ENCODE data around the gene PTPRQ.

PTPRQ gene

DNA sequence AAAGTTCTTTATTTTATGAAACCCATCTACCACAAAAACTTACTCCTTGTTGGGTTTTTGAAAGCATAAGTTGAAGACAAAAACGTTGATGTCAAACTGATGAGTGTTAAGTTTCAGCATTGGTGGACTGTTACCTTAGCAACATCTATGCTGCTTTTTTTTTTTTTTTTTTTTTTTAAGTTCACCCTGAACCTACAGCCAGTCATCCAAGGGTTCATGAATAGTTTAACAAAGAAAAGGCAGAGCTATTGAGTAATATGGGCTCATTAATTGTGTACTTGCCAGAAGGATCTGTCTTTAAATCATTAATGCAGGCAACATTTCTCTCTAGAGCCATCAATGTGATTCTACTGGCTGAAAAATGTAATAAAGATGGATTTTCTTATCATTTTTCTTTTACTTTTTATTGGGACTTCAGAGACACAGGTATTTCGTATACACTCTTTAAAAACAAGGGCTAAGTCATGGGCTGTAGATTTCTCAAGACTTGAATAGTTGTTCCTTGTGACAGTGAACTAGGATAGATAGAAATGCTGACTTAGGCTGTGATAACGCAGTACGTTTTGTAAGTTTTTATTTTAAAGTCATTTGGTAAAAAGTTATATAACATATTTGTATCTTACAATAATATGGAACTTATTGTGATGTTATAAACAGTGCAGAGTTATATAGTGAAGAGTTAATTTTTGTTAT is at the start of gene PTPRQ:
Gene PTPRQ, plus strand, starts transcription at position 262 of the 693 bp plus-strand sequence. Its CDS starts 111 bp downstream, at position 373.
- no peak within 1 kb of the TSS for H3K27ac Mint-ChIP-seq
- H3K36me3 Mint-ChIP-seq (ENCODE audit: low read depth) = no peaks in the 10 kb centered on the region
- H3K9me3 Mint-ChIP-seq = peaks cover 14% of the 10 kb centered on the region
- no peak within 1 kb of the TSS for H3K4me3 Mint-ChIP-seq
- no peaks in the 10 kb centered on the region for H3K4me1 Mint-ChIP-seq (ENCODE audit: low read depth)
- no peaks in the 10 kb centered on the region for H3K27me3 Mint-ChIP-seq (ENCODE audit: low read depth)
- DNase-seq (ENCODE audit: low spot score) = no peak

GRCh38 chr12:80400571-80400991 is 43.5 kb upstream of the PTPRQ start:
- Mint-ChIP-seq H3K4me3 (no peak overlapping the region), H3K9me3 (no peaks in the 10 kb centered on the region)
- DNase-seq (ENCODE audit: low spot score) = no peak

DNA sequence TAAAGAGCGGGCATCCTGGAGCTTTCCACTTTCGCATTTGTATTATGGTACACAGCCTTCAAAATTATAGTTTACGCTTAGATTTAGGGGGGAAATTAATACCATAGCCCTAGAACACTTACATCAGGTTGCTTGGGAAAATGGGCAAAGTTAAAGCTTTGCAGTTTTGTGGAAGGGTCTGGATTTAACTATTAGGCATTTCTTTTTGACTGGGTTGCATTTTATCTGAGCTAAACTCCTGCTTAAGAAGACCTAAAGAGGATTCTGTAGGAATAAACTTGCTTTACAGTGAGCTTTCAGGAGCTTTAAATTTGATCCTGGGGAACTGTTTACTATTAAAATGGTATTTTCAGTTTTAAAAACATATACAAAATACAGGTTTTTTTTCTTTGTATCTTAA is 42.8 kb upstream of the PTPRQ start:
- Mint-ChIP-seq H3K4me1 (ENCODE audit: low read depth) (no peaks in the 10 kb centered on the region), H3K27me3 (ENCODE audit: low read depth) (peaks cover 6% of the 10 kb centered on the region)
- no peak for DNase-seq (ENCODE audit: low spot score)

More at GRCh38 chr12:80400571-80400991, 43.5 kb upstream of the PTPRQ start:
- peaks cover 6% of the 10 kb centered on the region for H3K27me3 Mint-ChIP-seq (ENCODE audit: low read depth)
- H3K4me1 Mint-ChIP-seq (ENCODE audit: low read depth) = no peaks in the 10 kb centered on the region
- no peaks in the 10 kb centered on the region for H3K36me3 Mint-ChIP-seq (ENCODE audit: low read depth)
- no peak overlapping the region for H3K27ac Mint-ChIP-seq

GRCh38 chr12:80404629-80405028 is 39.4 kb upstream of the PTPRQ start:
- Mint-ChIP-seq H3K27ac (no peak overlapping the region), H3K27me3 (ENCODE audit: low read depth) (peaks cover 6% of the 10 kb centered on the region), H3K36me3 (ENCODE audit: low read depth) (no peaks in the 10 kb centered on the region), H3K4me3 (no peak overlapping the region), H3K4me1 (ENCODE audit: low read depth) (no peaks in the 10 kb centered on the region), H3K9me3 (no peaks in the 10 kb centered on the region)
- no peak for DNase-seq (ENCODE audit: low spot score)

More for the DNA sequence above, 42.8 kb upstream of the PTPRQ start:
- Mint-ChIP-seq H3K36me3 (ENCODE audit: low read depth) (no peaks in the 10 kb centered on the region), H3K4me3 (no peak overlapping the region), H3K27ac (no peak overlapping the region), H3K9me3 (no peaks in the 10 kb centered on the region)

- H3K27me3 Mint-ChIP-seq (ENCODE audit: low read depth) = no peaks in the 10 kb centered on the region
- H3K27ac Mint-ChIP-seq = no peak overlapping the region
- no peak overlapping the region for H3K4me3 Mint-ChIP-seq
- H3K4me1 Mint-ChIP-seq (ENCODE audit: low read depth) = no peaks in the 10 kb centered on the region
- H3K36me3 Mint-ChIP-seq (ENCODE audit: low read depth) = no peaks in the 10 kb centered on the region
- H3K9me3 Mint-ChIP-seq = no peaks in the 10 kb centered on the region
- no peak for DNase-seq (ENCODE audit: low spot score)
Observed at GRCh38 chr12:80406253-80406652, 37.8 kb upstream of the PTPRQ start.

DNA sequence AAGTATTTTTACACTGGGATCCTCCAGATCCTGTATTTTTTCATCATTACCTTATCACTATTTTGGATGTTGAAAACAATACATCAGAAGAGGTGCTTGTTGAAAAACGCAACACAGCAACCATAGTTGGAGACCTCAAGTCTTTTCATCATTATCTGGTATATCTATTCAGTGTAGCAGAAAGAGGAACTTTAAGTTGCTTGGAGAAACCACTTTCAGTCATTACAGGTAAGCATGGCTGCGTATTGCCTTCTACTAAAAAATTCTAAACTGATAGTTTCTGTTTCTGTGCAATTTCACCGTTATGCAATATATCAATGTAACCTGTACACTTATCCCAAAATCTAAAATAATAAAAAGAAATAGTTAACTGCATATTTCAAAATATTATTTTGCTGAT is 32.2 kb upstream of the PTPRQ start:
- H3K36me3 Mint-ChIP-seq (ENCODE audit: low read depth) = no peaks in the 10 kb centered on the region
- H3K27me3 Mint-ChIP-seq (ENCODE audit: low read depth) = no peaks in the 10 kb centered on the region
- no peak overlapping the region for H3K4me3 Mint-ChIP-seq
- DNase-seq (ENCODE audit: low spot score) = no peak
- H3K9me3 Mint-ChIP-seq = no peaks in the 10 kb centered on the region
- H3K27ac Mint-ChIP-seq = no peak overlapping the region
- no peaks in the 10 kb centered on the region for H3K4me1 Mint-ChIP-seq (ENCODE audit: low read depth)

DNA sequence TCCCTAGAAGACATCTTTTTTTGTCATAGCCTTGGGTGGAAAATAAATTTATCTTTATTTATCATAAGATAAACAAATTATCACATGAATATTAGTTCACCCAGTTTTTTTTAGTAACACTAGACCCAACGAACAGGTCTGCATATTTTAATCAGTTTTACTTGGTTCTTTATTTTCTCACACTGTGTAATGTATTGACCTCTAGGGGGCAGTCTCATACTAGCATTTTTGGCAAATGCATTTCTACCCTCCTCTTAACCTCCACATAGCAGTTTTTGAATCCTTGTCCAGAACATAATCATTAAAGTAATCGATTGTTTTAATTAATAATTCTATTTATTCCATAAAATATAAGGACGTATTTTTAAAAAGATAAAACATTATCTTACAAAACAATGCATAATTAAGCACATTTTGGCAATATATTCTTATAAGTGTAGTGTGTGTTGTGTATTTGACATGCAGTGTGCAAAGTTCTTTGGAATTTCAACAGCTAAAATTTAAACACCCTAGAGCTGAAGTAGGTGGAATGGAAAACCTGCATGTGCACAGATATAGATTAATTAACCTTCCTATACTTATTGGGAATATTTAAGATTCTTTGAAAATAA is 31.6 kb upstream of the PTPRQ start:
- no peak overlapping the region for H3K4me3 Mint-ChIP-seq
- no peaks in the 10 kb centered on the region for H3K9me3 Mint-ChIP-seq

DNA sequence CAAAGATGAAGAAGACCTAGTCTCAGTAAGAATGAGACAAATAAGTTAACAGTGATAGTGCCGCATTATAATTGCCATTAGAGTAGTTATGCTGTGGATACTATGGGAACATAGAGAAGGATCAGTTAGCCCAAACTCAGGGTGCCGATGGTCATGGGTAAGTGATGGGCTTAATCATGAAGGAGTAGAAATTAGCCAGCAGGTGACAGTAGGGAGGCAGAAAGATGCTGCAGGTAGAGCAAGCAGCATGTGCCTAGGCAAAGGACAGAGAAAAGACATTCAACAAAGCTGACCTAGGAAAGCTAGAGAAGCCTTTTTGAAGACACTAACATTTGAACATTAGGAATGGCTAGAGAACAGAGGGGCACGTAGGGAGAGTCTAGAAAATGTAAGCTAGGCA is 30.6 kb upstream of the PTPRQ start:
- Mint-ChIP-seq H3K27me3 (ENCODE audit: low read depth) (no peaks in the 10 kb centered on the region), H3K27ac (no peak overlapping the region), H3K4me3 (no peak overlapping the region), H3K36me3 (ENCODE audit: low read depth) (no peaks in the 10 kb centered on the region), H3K4me1 (ENCODE audit: low read depth) (no peaks in the 10 kb centered on the region), H3K9me3 (no peaks in the 10 kb centered on the region)
- DNase-seq (ENCODE audit: low spot score) = no peak

More for the DNA sequence above, 31.6 kb upstream of the PTPRQ start:
- DNase-seq (ENCODE audit: low spot score) = no peak
- no peaks in the 10 kb centered on the region for H3K36me3 Mint-ChIP-seq (ENCODE audit: low read depth)
- no peaks in the 10 kb centered on the region for H3K27me3 Mint-ChIP-seq (ENCODE audit: low read depth)
- no peaks in the 10 kb centered on the region for H3K4me1 Mint-ChIP-seq (ENCODE audit: low read depth)
- no peak overlapping the region for H3K27ac Mint-ChIP-seq

DNA sequence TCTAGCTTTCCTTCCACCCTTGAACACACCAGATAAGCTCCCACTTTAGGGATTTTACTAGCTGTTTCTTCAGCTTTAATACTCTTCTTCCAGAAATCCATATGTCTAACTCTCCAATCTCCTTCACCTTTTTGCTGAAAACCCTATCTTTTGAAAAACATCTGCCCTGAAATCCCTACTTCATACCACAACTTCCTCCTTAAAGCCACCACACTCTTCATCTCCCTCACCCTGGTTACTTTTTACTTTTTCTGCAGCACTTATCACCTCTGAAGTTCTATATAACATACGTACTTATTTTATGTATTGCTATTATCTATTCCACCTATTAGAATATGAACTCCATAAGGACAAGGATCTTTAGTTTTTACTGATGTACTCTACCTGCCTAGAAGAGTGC is 28.6 kb upstream of the PTPRQ start:
- H3K27me3 Mint-ChIP-seq (ENCODE audit: low read depth) = no peaks in the 10 kb centered on the region
- no peak for DNase-seq (ENCODE audit: low spot score)
- H3K36me3 Mint-ChIP-seq (ENCODE audit: low read depth) = no peaks in the 10 kb centered on the region
- no peaks in the 10 kb centered on the region for H3K9me3 Mint-ChIP-seq
- H3K27ac Mint-ChIP-seq = no peak overlapping the region
- H3K4me1 Mint-ChIP-seq (ENCODE audit: low read depth) = no peaks in the 10 kb centered on the region
- no peak overlapping the region for H3K4me3 Mint-ChIP-seq

DNA sequence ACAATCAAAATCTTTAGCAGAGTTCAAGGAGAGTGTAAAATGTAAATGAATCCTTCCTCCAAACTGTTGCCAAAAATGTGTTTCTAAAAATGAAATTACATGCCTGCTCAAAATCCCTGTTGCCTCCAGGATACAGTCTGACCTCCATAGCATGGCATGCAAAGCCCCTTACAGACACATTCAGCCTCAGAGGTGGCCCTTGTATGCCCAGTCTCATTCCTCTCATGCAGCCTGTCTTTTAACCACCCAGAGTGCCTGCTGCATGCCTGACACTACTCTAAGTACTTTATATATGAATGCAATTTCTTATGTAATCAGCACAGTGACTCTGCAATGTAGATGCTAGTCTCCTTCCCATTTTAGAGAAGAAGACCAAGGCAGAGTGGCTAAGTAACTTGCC is 24.4 kb upstream of the PTPRQ start:
- no peaks in the 10 kb centered on the region for H3K27me3 Mint-ChIP-seq (ENCODE audit: low read depth)
- DNase-seq (ENCODE audit: low spot score) = no peak
- no peaks in the 10 kb centered on the region for H3K36me3 Mint-ChIP-seq (ENCODE audit: low read depth)
- H3K4me3 Mint-ChIP-seq = no peak overlapping the region
- H3K27ac Mint-ChIP-seq = no peak overlapping the region
- H3K9me3 Mint-ChIP-seq = no peaks in the 10 kb centered on the region
- no peaks in the 10 kb centered on the region for H3K4me1 Mint-ChIP-seq (ENCODE audit: low read depth)

GRCh38 chr12:80420075-80420474 is 24.0 kb upstream of the PTPRQ start:
- Mint-ChIP-seq H3K4me1 (ENCODE audit: low read depth) (no peaks in the 10 kb centered on the region), H3K4me3 (no peak overlapping the region), H3K9me3 (no peaks in the 10 kb centered on the region), H3K27me3 (ENCODE audit: low read depth) (no peaks in the 10 kb centered on the region), H3K36me3 (ENCODE audit: low read depth) (no peaks in the 10 kb centered on the region), H3K27ac (no peak overlapping the region)
- DNase-seq (ENCODE audit: low spot score) = no peak

DNA sequence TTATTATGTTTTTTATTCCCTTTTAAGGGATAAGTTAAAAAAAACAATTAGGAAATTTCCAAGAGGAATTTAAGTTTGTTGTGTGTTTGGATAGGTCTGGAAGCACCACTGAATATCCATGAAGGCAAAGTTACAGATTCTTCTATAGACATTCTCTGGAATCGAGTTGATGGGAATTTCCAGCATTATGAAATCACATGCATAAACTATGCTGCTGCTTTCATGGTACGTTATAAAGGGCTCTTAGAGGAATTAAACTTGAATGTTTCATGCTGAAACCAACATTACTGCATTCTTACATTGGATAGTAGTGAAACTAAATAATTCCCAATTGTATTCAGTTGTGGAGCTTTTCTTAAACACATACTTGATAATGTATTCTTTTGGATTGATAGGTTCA is 21.5 kb upstream of the PTPRQ start:
- Mint-ChIP-seq H3K27ac (no peak overlapping the region), H3K4me1 (ENCODE audit: low read depth) (no peaks in the 10 kb centered on the region), H3K9me3 (no peaks in the 10 kb centered on the region), H3K4me3 (no peak overlapping the region), H3K36me3 (ENCODE audit: low read depth) (no peaks in the 10 kb centered on the region), H3K27me3 (ENCODE audit: low read depth) (no peaks in the 10 kb centered on the region)
- DNase-seq (ENCODE audit: low spot score) = no peak

DNA sequence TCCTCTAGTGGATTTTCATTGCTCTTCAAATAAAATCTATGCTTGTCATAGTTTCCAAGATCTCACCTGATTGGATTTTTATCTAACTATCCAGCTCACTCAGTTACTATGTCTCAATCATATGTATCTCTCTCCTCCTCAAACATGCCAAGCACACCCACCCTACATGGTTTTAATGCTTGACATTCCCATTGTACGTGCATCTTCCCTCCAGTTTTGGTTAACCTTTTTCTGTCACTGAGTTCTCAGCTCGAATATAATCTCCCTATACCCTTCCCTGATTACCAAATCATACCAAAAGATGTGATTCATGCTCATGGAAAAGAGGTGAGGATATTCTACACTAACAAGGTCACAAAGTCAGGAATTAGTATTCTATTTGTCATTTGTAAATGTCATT is 12.0 kb upstream of the PTPRQ start:
- Mint-ChIP-seq H3K4me3 (no peak overlapping the region), H3K27ac (no peak overlapping the region), H3K36me3 (ENCODE audit: low read depth) (no peaks in the 10 kb centered on the region), H3K4me1 (ENCODE audit: low read depth) (no peaks in the 10 kb centered on the region), H3K27me3 (ENCODE audit: low read depth) (no peaks in the 10 kb centered on the region), H3K9me3 (no peaks in the 10 kb centered on the region)
- no peak for DNase-seq (ENCODE audit: low spot score)

DNA sequence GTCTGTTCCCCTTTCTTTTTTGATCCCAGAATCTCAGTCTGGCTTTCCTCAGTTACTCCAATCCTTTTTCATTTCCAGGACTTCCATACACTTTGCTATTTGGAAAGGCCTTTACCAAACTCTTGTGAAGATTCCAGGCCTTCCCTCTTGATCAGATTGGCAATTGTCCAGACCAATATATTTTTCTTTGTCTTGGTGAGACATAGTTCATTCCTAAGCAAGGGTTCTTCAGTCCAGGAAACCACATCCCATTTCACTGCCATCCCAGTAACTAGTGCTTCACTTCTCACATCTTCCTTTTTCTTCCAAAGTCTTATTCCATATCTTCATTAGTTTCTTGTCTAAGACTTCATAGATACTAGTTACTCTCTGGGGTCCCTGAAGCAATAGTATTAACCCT is 2.1 kb upstream of the PTPRQ start:
- no peaks in the 10 kb centered on the region for H3K36me3 Mint-ChIP-seq (ENCODE audit: low read depth)
- peaks cover 5% of the 10 kb centered on the region for H3K9me3 Mint-ChIP-seq
- no peak overlapping the region for H3K4me3 Mint-ChIP-seq
- no peak overlapping the region for H3K27ac Mint-ChIP-seq
- no peak for DNase-seq (ENCODE audit: low spot score)
- H3K27me3 Mint-ChIP-seq (ENCODE audit: low read depth) = no peaks in the 10 kb centered on the region
- H3K4me1 Mint-ChIP-seq (ENCODE audit: low read depth) = no peaks in the 10 kb centered on the region
